Measurements from ENCODE around the gene MYBL2. TPM values are rescaled to one million over a fixed set of nuclear protein-coding genes. Genes with fewer than 3 reads are reported as not detected.
"Not testable (repeated sequence)": the region's sequence is repeated elsewhere in the genome, so short reads cannot be mapped to it uniquely, and the experiment has no call there.

Gene MYBL2
- total and polyA plus RNA-seq, 2 donors (not counting 3 experiments of a cell fraction or from before 2014, with no cell fraction given) = 35.7 to 105 TPM

GRCh38 chr20:43651650-43652184 lies 15.2 kb upstream of the MYBL2 start:
- H2AFZ ChIP-seq (ENCODE audit: low read depth, low read length); H3K27me3 ChIP-seq (ENCODE audit: control insufficient read depth in 2 of 2, insufficient read depth in 2 of 2, low read length in 2 of 2); H3K79me2 ChIP-seq (ENCODE audit: control insufficient read depth, insufficient read depth, low read length); H3K9me3 ChIP-seq (replicated peaks; ENCODE audit: control insufficient read depth, insufficient read depth, low read length); H4K20me1 ChIP-seq (replicated peaks; ENCODE audit: control insufficient read depth, extremely low read depth, insufficient read depth, low read length); dilution Hi-C loops (cut with MboI; ENCODE audit: extremely low pct_ligation_motif_present, low sequenced_read_pairs); BruUV-seq (replicated peaks); DNase-seq (ENCODE audit: low read depth, low spot score); POLR2A ChIA-PET; H3K9me1 ChIP-seq (replicated peaks; ENCODE audit: control insufficient read depth, extremely low read depth, insufficient read depth, low read length); H3K4me1 ChIP-seq (ENCODE audit: control insufficient read depth, extremely low read depth, insufficient read depth, low read length); H3K9ac ChIP-seq (replicated peaks; ENCODE audit: extremely low read depth, insufficient read depth, low read length); H3K36me3 ChIP-seq (ENCODE audit: control insufficient read depth in 2 of 2, extremely low read depth in 1 of 2, insufficient read depth in 2 of 2, low read length in 2 of 2); H3K27ac ChIP-seq (ENCODE audit: insufficient read depth, low read depth, low read length); CTCF ChIA-PET; H3K4me2 ChIP-seq (ENCODE audit: insufficient read depth, low read length); FAIRE-seq; H3K4me3 ChIP-seq (replicated peaks in 1 of 3; ENCODE audit: insufficient read depth in 1 of 3, low read depth in 1 of 3, low read length in 3 of 3); intact Hi-C loops (cut with micrococcal nuclease): not testable (repeated sequence)

- FAIRE-seq = no peak
- no peaks in the 10 kb centered on the region for H3K27me3 ChIP-seq (ENCODE audit: control insufficient read depth in 2 of 2, insufficient read depth in 2 of 2, low read length in 2 of 2)
- no peak overlapping the region for H3K4me2 ChIP-seq (ENCODE audit: insufficient read depth, low read length)
- ChIA-PET POLR2A (no interaction called here), CTCF (no interaction called here)
- dilution Hi-C loops (cut with MboI; ENCODE audit: extremely low pct_ligation_motif_present, low sequenced_read_pairs) = no loop called here
- H3K27ac ChIP-seq (ENCODE audit: insufficient read depth, low read depth, low read length) = no peak overlapping the region
- H3K4me1 ChIP-seq (ENCODE audit: control insufficient read depth, extremely low read depth, insufficient read depth, low read length) = peaks cover 4% of the 10 kb centered on the region
- intact Hi-C loops (cut with micrococcal nuclease) = no loop called here
- no peak overlapping the region for H2AFZ ChIP-seq (ENCODE audit: low read depth, low read length)
- H3K4me3 ChIP-seq (replicated peaks in 1 of 3; ENCODE audit: insufficient read depth in 1 of 3, low read depth in 1 of 3, low read length in 3 of 3) = no peak overlapping the region
- H3K79me2 ChIP-seq (ENCODE audit: control insufficient read depth, insufficient read depth, low read length) = no peaks in the 10 kb centered on the region
- no peak overlapping the region for H3K9ac ChIP-seq (replicated peaks; ENCODE audit: extremely low read depth, insufficient read depth, low read length)
- no peaks in the 10 kb centered on the region for H4K20me1 ChIP-seq (replicated peaks; ENCODE audit: control insufficient read depth, extremely low read depth, insufficient read depth, low read length)
- no TSS peak for BruUV-seq (replicated peaks)
- no peaks in the 10 kb centered on the region for H3K9me1 ChIP-seq (replicated peaks; ENCODE audit: control insufficient read depth, extremely low read depth, insufficient read depth, low read length)
- H3K9me3 ChIP-seq (replicated peaks; ENCODE audit: control insufficient read depth, insufficient read depth, low read length) = no peaks in the 10 kb centered on the region
- no peak for TF ChIP-seq EZH2 (IDR thresholded peaks at IDR 0.05; ENCODE audit: borderline replicate concordance, low read depth, low read length, severe bottlenecking)
- TF ChIP-seq POLR2AphosphoS5 (IDR thresholded peaks at IDR 0.05; ENCODE audit: insufficient read depth, low read depth, low read length) = no peak
- no peak for TF ChIP-seq FOS (IDR thresholded peaks at IDR 0.05; ENCODE audit: borderline replicate concordance, insufficient read depth, low read length)
- no peak for TF ChIP-seq MAX (IDR thresholded peaks at IDR 0.05; ENCODE audit: insufficient read depth, insufficient read length)
- TF ChIP-seq, protein P1, sequence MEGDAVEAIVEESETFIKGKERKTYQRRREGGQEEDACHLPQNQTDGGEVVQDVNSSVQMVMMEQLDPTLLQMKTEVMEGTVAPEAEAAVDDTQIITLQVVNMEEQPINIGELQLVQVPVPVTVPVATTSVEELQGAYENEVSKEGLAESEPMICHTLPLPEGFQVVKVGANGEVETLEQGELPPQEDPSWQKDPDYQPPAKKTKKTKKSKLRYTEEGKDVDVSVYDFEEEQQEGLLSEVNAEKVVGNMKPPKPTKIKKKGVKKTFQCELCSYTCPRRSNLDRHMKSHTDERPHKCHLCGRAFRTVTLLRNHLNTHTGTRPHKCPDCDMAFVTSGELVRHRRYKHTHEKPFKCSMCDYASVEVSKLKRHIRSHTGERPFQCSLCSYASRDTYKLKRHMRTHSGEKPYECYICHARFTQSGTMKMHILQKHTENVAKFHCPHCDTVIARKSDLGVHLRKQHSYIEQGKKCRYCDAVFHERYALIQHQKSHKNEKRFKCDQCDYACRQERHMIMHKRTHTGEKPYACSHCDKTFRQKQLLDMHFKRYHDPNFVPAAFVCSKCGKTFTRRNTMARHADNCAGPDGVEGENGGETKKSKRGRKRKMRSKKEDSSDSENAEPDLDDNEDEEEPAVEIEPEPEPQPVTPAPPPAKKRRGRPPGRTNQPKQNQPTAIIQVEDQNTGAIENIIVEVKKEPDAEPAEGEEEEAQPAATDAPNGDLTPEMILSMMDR (IDR thresholded peaks at IDR 0.05; ENCODE audit: extremely low read depth in 1 of 2, insufficient read depth in 1 of 2, low read depth in 1 of 2, low read length in 2 of 2) = no peak
- no peak for TF ChIP-seq POLR2A (IDR thresholded peaks at IDR 0.05; ENCODE audit: low read depth, low read length)
- TF ChIP-seq JUN (IDR thresholded peaks at IDR 0.05; ENCODE audit: borderline replicate concordance, insufficient read depth, insufficient read length, low read depth) = no peak
- no peak for TF ChIP-seq GATA2 (IDR thresholded peaks at IDR 0.05; ENCODE audit: insufficient read depth, insufficient read length, low read depth, low read length)
- TF ChIP-seq MYC (IDR thresholded peaks at IDR 0.05; ENCODE audit: low read depth, low read length) = no peak
- no peak for DNase-seq (ENCODE audit: low read depth, low spot score)
- no peaks in the 10 kb centered on the region for H3K36me3 ChIP-seq (ENCODE audit: control insufficient read depth in 2 of 2, extremely low read depth in 1 of 2, insufficient read depth in 2 of 2, low read length in 2 of 2)
These were observed 12.9 kb upstream of the MYBL2 start for GRCh38 chr20:43653966-43654365.

DNA sequence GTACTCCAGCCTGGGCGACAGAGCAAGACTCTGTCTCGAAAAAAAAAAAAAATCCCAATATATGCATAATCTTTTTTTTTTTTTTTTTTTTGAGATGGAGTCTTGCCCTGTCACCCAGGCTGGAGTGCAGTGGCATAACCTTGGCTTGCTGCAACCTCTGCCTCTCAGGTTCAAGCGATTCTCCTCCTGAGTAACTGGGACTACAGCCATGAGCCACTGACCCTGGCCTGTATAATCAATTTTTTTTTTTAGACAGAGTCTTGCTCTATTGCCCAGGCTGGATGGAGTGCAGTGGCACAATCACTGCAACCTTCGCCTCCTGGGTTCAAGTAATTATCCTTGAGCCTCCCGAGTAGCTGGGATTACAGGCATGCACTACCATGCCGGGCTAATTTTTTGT lies 11.7 kb upstream of the MYBL2 start:
- H3K4me3 ChIP-seq (replicated peaks in 1 of 3; ENCODE audit: insufficient read depth in 1 of 3, low read depth in 1 of 3, low read length in 3 of 3); H3K9me1 ChIP-seq (replicated peaks; ENCODE audit: control insufficient read depth, extremely low read depth, insufficient read depth, low read length); H3K36me3 ChIP-seq (ENCODE audit: control insufficient read depth in 2 of 2, extremely low read depth in 1 of 2, insufficient read depth in 2 of 2, low read length in 2 of 2); CTCF ChIA-PET; H2AFZ ChIP-seq (ENCODE audit: low read depth, low read length); intact Hi-C loops (cut with micrococcal nuclease); H3K4me2 ChIP-seq (ENCODE audit: insufficient read depth, low read length); FAIRE-seq; BruUV-seq (replicated peaks); H3K9ac ChIP-seq (replicated peaks; ENCODE audit: extremely low read depth, insufficient read depth, low read length); H3K9me3 ChIP-seq (replicated peaks; ENCODE audit: control insufficient read depth, insufficient read depth, low read length); H3K79me2 ChIP-seq (ENCODE audit: control insufficient read depth, insufficient read depth, low read length); POLR2A ChIA-PET; H3K27me3 ChIP-seq (ENCODE audit: control insufficient read depth in 2 of 2, insufficient read depth in 2 of 2, low read length in 2 of 2); H3K4me1 ChIP-seq (ENCODE audit: control insufficient read depth, extremely low read depth, insufficient read depth, low read length); H4K20me1 ChIP-seq (replicated peaks; ENCODE audit: control insufficient read depth, extremely low read depth, insufficient read depth, low read length); dilution Hi-C loops (cut with MboI; ENCODE audit: extremely low pct_ligation_motif_present, low sequenced_read_pairs); DNase-seq (ENCODE audit: low read depth, low spot score); H3K27ac ChIP-seq (ENCODE audit: insufficient read depth, low read depth, low read length): not testable (repeated sequence)
